OCI-LY1 (cell line): Measurements from ENCODE around the gene GLT8D2.

ENCODE experiments used
- H2AFZ ChIP-seq: fragments of 200-600 bp; sonication (generic), shearing (Covaris generic); 2 replicates; pipeline ENCODE4 v1.6.0; 2014; ENCODE audit warnings: antibody characterized with exemption, mild to moderate bottlenecking, low read length
- H3F3A ChIP-seq: fragments of 200-600 bp; sonication (generic), shearing (Covaris generic); 2 replicates; pipeline ENCODE4 v1.6.0; 2014; ENCODE audit warnings: mild to moderate bottlenecking, antibody characterized with exemption, low read length, moderate library complexity; ENCODE audit not compliant: insufficient read depth
- H3K27ac ChIP-seq: fragments of 200-600 bp; sonication (generic); 2 replicates; pipeline ENCODE4 v1.5.1; 2014; ENCODE audit warnings: low read length, mixed run types, mild to moderate bottlenecking, low read depth; ENCODE audit not compliant: poor library complexity, severe bottlenecking
- H3K27me3 ChIP-seq: fragments of 200-600 bp; sonication (generic); 2 replicates; pipeline ENCODE4 v1.6.0; 2014; ENCODE audit warnings: antibody characterized with exemption, mild to moderate bottlenecking, low read length, moderate library complexity; ENCODE audit not compliant: insufficient read depth
- H3K36me3 ChIP-seq: fragments of 200-600 bp; sonication (generic); 2 replicates; pipeline ENCODE4 v1.6.1; 2014; ENCODE audit warnings: mild to moderate bottlenecking, antibody characterized with exemption, low read length, moderate library complexity, mixed read lengths; ENCODE audit not compliant: insufficient read depth
- H3K4me1 ChIP-seq: fragments of 200-600 bp; sonication (generic); 2 replicates; pipeline ENCODE4 v1.5.1; 2014; ENCODE audit warnings: mild to moderate bottlenecking, low read length, moderate library complexity; ENCODE audit not compliant: insufficient read depth, severe bottlenecking
- H3K4me2 ChIP-seq: fragments of 200-600 bp; sonication (generic), shearing (Covaris generic); 2 replicates; pipeline ENCODE4 v1.6.1; 2014; ENCODE audit warnings: low read length
- H3K4me3 ChIP-seq: fragments of 200-600 bp; sonication (generic); 2 replicates; pipeline ENCODE4 v1.5.1; 2014; ENCODE audit warnings: low read length, low read depth, mild to moderate bottlenecking, mixed read lengths; ENCODE audit not compliant: poor library complexity, severe bottlenecking
- H3K79me2 ChIP-seq: fragments of 200-600 bp; shearing (Covaris generic); 2 replicates; pipeline ENCODE4 v1.6.1; 2016; ENCODE audit warnings: mixed run types, low read length, mixed read lengths; ENCODE audit not compliant: insufficient read depth
- H3K9ac ChIP-seq: fragments of 200-600 bp; sonication (generic), shearing (Covaris generic); 2 replicates; pipeline ENCODE4 v1.6.1; 2014; ENCODE audit warnings: mild to moderate bottlenecking, low read length, mixed read lengths
- H3K9me2 ChIP-seq: fragments of 200-600 bp; sonication (generic), shearing (Covaris generic); 2 replicates; pipeline ENCODE4 v1.6.1; 2014; ENCODE audit warnings: low read depth, mild to moderate bottlenecking, low read length, mixed read lengths
- H3K9me3 ChIP-seq: fragments of 200-600 bp; shearing (Covaris generic); 2 replicates; pipeline ENCODE4 v1.6.1; 2014; ENCODE audit warnings: low read length, mixed read lengths
- H4K20me1 ChIP-seq: fragments of 200-600 bp; sonication (generic), shearing (Covaris generic); 2 replicates; pipeline ENCODE4 v1.6.0; 2016; ENCODE audit warnings: mild to moderate bottlenecking, low read length; ENCODE audit not compliant: insufficient read depth
- EZH2 ChIP-seq: fragments of 200-600 bp; sonication (generic), shearing (Covaris generic); IDR thresholded peaks from 2 replicates; pipeline ENCODE4 v1.8.0; 2017; ENCODE audit warnings: borderline replicate concordance, mixed run types, mild to moderate bottlenecking, antibody characterized with exemption, low read length, moderate library complexity, mixed read lengths
- TF ChIP-seq, protein P1 (sequence below): fragments of 200-600 bp; sonication (generic), shearing (Covaris generic); IDR thresholded peaks from 2 replicates; pipeline ENCODE4 v1.5.1; 2017; ENCODE audit warnings: mild to moderate bottlenecking, antibody characterized with exemption, low read length, moderate library complexity, mixed read lengths

GLT8D2 gene

DNA sequence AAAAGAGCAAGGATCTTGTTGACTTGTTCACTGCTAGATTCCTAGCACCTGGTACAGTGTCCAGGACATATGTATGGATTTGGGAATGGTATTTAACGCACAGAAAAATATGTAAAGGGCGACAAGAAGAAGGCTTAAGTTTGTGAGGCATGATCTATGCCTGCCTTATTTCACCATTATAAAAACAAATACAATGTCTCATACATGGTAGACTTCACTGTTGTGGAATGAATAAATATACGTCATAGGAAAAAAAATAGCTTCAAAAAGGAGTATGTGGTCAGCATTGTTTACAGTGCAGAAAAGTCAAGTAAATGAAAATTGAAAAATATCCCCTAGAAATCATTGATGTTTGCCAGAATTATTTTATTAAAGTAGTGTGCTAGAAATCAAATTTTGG, 44.3 kb upstream of the GLT8D2 start:
- Histone ChIP-seq H4K20me1 (no peaks in the 10 kb centered on the region), H3K36me3 (peaks cover 4% of the 10 kb centered on the region; the same call in 1 of the 2 replicates), H3K4me1 (no peaks in the 10 kb centered on the region), H3F3A (no peaks in the 10 kb centered on the region), H3K9ac (no peak overlapping the region), H3K9me3 (no peaks in the 10 kb centered on the region), H2AFZ (no peak overlapping the region), H3K79me2 (no peaks in the 10 kb centered on the region), H3K27me3 (no peaks in the 10 kb centered on the region), H3K9me2 (no peaks in the 10 kb centered on the region), H3K4me3 (no peak overlapping the region), H3K4me2 (no peak overlapping the region), H3K27ac (no peak overlapping the region)
- TF ChIP-seq, protein P1, sequence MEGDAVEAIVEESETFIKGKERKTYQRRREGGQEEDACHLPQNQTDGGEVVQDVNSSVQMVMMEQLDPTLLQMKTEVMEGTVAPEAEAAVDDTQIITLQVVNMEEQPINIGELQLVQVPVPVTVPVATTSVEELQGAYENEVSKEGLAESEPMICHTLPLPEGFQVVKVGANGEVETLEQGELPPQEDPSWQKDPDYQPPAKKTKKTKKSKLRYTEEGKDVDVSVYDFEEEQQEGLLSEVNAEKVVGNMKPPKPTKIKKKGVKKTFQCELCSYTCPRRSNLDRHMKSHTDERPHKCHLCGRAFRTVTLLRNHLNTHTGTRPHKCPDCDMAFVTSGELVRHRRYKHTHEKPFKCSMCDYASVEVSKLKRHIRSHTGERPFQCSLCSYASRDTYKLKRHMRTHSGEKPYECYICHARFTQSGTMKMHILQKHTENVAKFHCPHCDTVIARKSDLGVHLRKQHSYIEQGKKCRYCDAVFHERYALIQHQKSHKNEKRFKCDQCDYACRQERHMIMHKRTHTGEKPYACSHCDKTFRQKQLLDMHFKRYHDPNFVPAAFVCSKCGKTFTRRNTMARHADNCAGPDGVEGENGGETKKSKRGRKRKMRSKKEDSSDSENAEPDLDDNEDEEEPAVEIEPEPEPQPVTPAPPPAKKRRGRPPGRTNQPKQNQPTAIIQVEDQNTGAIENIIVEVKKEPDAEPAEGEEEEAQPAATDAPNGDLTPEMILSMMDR, result no peak
- TF ChIP-seq EZH2, result no peak

GRCh38 chr12:104091136-104091535, 41.1 kb upstream of the GLT8D2 start:
- Histone ChIP-seq H3F3A (no peaks in the 10 kb centered on the region), H3K36me3 (peaks cover 4% of the 10 kb centered on the region; the same call in 1 of the 2 replicates), H2AFZ (no peak overlapping the region)

GRCh38 chr12:104090685-104091084, 40.7 kb upstream of the GLT8D2 start:
- no peak overlapping the region for H3K4me3 ChIP-seq
- no peaks in the 10 kb centered on the region for H3K9me3 ChIP-seq
- H3K27ac ChIP-seq, result no peak overlapping the region
- H3K9me2 ChIP-seq, result no peaks in the 10 kb centered on the region
- no peak overlapping the region for H2AFZ ChIP-seq
- H3K27me3 ChIP-seq, result no peaks in the 10 kb centered on the region
- no peak overlapping the region for H3K9ac ChIP-seq
- no peaks in the 10 kb centered on the region for H4K20me1 ChIP-seq
- peaks cover 4% of the 10 kb centered on the region; the same call in 1 of the 2 replicates for H3K36me3 ChIP-seq
- H3K4me2 ChIP-seq, result no peak overlapping the region
- H3K4me1 ChIP-seq, result no peaks in the 10 kb centered on the region
- TF ChIP-seq, protein P1, result no peak
- no peak for TF ChIP-seq EZH2
- no peaks in the 10 kb centered on the region for H3F3A ChIP-seq
- no peaks in the 10 kb centered on the region for H3K79me2 ChIP-seq

More at GRCh38 chr12:104091136-104091535, 41.1 kb upstream of the GLT8D2 start:
- no peaks in the 10 kb centered on the region for H3K4me1 ChIP-seq
- TF ChIP-seq EZH2, result no peak
- TF ChIP-seq, protein P1, result no peak
- no peaks in the 10 kb centered on the region for H3K9me3 ChIP-seq
- no peaks in the 10 kb centered on the region for H3K27me3 ChIP-seq
- no peak overlapping the region for H3K9ac ChIP-seq
- H4K20me1 ChIP-seq, result no peaks in the 10 kb centered on the region
- H3K9me2 ChIP-seq, result no peaks in the 10 kb centered on the region
- no peaks in the 10 kb centered on the region for H3K79me2 ChIP-seq
- H3K4me2 ChIP-seq, result no peak overlapping the region
- no peak overlapping the region for H3K27ac ChIP-seq
- no peak overlapping the region for H3K4me3 ChIP-seq
